ENCODE results near the gene CAST.

GRCh38 chr5:96619946-96620345 lies 42.2 kb upstream of the CAST start:
- TF ChIP-seq CTCF (IDR thresholded peaks at IDR 0.05) (no peak), ZFX (IDR thresholded peaks at IDR 0.05; ENCODE audit: borderline replicate concordance) (no peak)
